Epithelial cell of proximal tubule (primary cell): ENCODE data around the gene TECRL. TPM values are rescaled to one million over a fixed set of nuclear protein-coding genes. Genes with fewer than 3 reads are reported as not detected.

ENCODE experiments used
- DNase-seq: peaks from one replicate; pipeline ENCODE4 v3.0.0-alpha.2; 2011; ENCODE audit warnings: low read depth
- H3K4me3 ChIP-seq: 2 replicates; pipeline ENCODE4 v1.5.1; 2011; ENCODE audit warnings: low read depth, mild to moderate bottlenecking, low read length
- CTCF ChIP-seq: conservative IDR thresholded peaks from 2 replicates; pipeline ENCODE4 v1.5.1; 2012; ENCODE audit warnings: low read depth, mild to moderate bottlenecking, low read length
- total RNA-seq: library from RNA; depleted of rRNA; stranded (reverse); fragments of >200 nt; gene quantifications from 2 replicates; pipeline ENCODE4 v1.2.3, GENCODE V29; 2015

The TECRL gene
- total RNA-seq, 1 donor from 2014 or later = not detected

GRCh38 chr4:64334964-64335363 lies 74.3 kb downstream of the TECRL start:
- no peak for DNase-seq
- TF ChIP-seq CTCF = no peak
- H3K4me3 ChIP-seq = no peak overlapping the region

GRCh38 chr4:64330143-64330542 lies 79.1 kb downstream of the TECRL start:
- no peak for DNase-seq
- no peak for TF ChIP-seq CTCF
- H3K4me3 ChIP-seq = no peak overlapping the region

- TF ChIP-seq CTCF = no peak
- DNase-seq = no peak
- H3K4me3 ChIP-seq = no peak overlapping the region
Measured at GRCh38 chr4:64327237-64327636, 82.0 kb downstream of the TECRL start.

GRCh38 chr4:64326507-64326906 lies 82.7 kb downstream of the TECRL start:
- DNase-seq = no peak
- TF ChIP-seq CTCF = no peak
- no peak overlapping the region for H3K4me3 ChIP-seq

- TF ChIP-seq CTCF = no peak
- no peak overlapping the region for H3K4me3 ChIP-seq
- DNase-seq = no peak
Measured at GRCh38 chr4:64306255-64306565, 103.0 kb downstream of the TECRL start.

GRCh38 chr4:64305565-64306254 lies 103.5 kb downstream of the TECRL start:
- H3K4me3 ChIP-seq = no peak overlapping the region
- DNase-seq = no peak
- no peak for TF ChIP-seq CTCF

GRCh38 chr4:64272432-64272831 lies 136.8 kb downstream of the TECRL start:
- no peak for DNase-seq
- peak overlapping the region; percentile 38 for H3K4me3 ChIP-seq
- no peak for TF ChIP-seq CTCF
